HepG2 (cell line): ENCODE measurements around the gene UBAP2. TPM values are rescaled to one million over a fixed set of nuclear protein-coding genes. Genes with fewer than 3 reads are reported as not detected.

Experiments used
- ATAC-seq: fragments of 200-7000 bp; cut with Tn5 transposase; 3 replicates; pipeline ENCODE4 v1.9.1; 2020; ENCODE audit warnings: mild to moderate bottlenecking, moderate library complexity
- BruUV-seq: library from RNA; stranded (reverse); fragments of 400-500 nt; replicated peaks from 2 replicates; lab custom pipeline; 2021; lab: Mats Ljungman, UMichigan
- CTCF ChIA-PET: fragments of 300-600 bp; formaldehyde crosslinking; extraction: SDS; loops from one replicate; lab custom pipeline; 2021; ENCODE audit warnings: low total read pairs, inconsistent platforms, low intra/inter-chr PET ratio; lab: Yijun Ruan, JAX
- POLR2A ChIA-PET: fragments of 350-600 bp; sonication (Branson Sonifier 250); formaldehyde crosslinking; loops from one replicate; lab custom pipeline; 2020; ENCODE audit warnings: antibody characterized with exemption, inconsistent platforms; lab: Yijun Ruan, JAX
- DNase-seq: peaks from one replicate; pipeline ENCODE4 v3.0.0-alpha.2; 2015; ENCODE audit warnings: low spot score
- FAIRE-seq: peaks from 3 replicates; lab custom pipeline; 2011; peaks lifted over from hg19 to GRCh38; lab: Jason Lieb, UNC
- H2AFZ ChIP-seq: one replicate; pipeline ENCODE4 v1.6.1; 2011; ENCODE audit warnings: low read length, inconsistent platforms
- H3K27ac ChIP-seq: fragments of 300-600 bp; 3 replicates; pipeline ENCODE4 v1.8.0; 2011; ENCODE audit warnings: mixed run types, mild to moderate bottlenecking, mixed read lengths, low read length, inconsistent platforms; ENCODE audit not compliant: insufficient read depth; ENCODE audit errors: extremely low read length
- H3K27me3 ChIP-seq, 2 experiments: fragments of 200-600 bp in 1 of 2; 2 replicates in 1 of 2; 3 replicates in 1 of 2; pipeline versions ENCODE4 v1.6.0 to v1.8.0; 2011; ENCODE audit warnings: low read length in 2 of 2, mild to moderate bottlenecking in 2 of 2, moderate library complexity in 2 of 2, inconsistent platforms in 1 of 2; ENCODE audit not compliant: insufficient read depth in 2 of 2, control insufficient read depth in 1 of 2
- H3K36me3 ChIP-seq, 2 experiments: fragments of 200-600 bp in 1 of 2; replicated peaks in 1 of 2; 2 replicates in 1 of 2; 3 replicates in 1 of 2; pipeline versions ENCODE4 v1.5.1 to v1.8.0; 2011; ENCODE audit warnings: low read length in 2 of 2, inconsistent platforms in 1 of 2; ENCODE audit not compliant: insufficient read depth in 2 of 2, control insufficient read depth in 1 of 2
- H3K4me1 ChIP-seq: 2 replicates; pipeline ENCODE4 v1.5.1; 2012; ENCODE audit warnings: low read length, inconsistent platforms; ENCODE audit not compliant: insufficient read depth
- H3K4me2 ChIP-seq: 2 replicates; pipeline ENCODE4 v1.6.0; 2011; ENCODE audit warnings: low read depth, low read length, inconsistent platforms
- H3K4me3 ChIP-seq, 3 experiments: fragments of 200-600 bp in 1 of 3; sonication (generic), shearing (Covaris generic) in 1 of 3; replicated peaks in 1 of 3; 2 replicates each; pipeline ENCODE4 v1.5.1; 2011 to 2016; ENCODE audit warnings: low read length in 3 of 3, inconsistent platforms in 2 of 3, low read depth in 2 of 3, mild to moderate bottlenecking in 2 of 3, control low read depth in 1 of 3, mixed read lengths in 1 of 3; ENCODE audit not compliant: insufficient read depth in 1 of 3
- H3K79me2 ChIP-seq: one replicate; pipeline ENCODE4 v1.6.1; 2011; ENCODE audit warnings: low read length, inconsistent platforms; ENCODE audit not compliant: insufficient read depth
- H3K9ac ChIP-seq: 2 replicates; pipeline ENCODE4 v1.6.0; 2011; ENCODE audit warnings: mild to moderate bottlenecking, low read depth, low read length, inconsistent platforms; ENCODE audit not compliant: insufficient read depth
- H3K9me3 ChIP-seq: 2 replicates; pipeline ENCODE4 v1.5.1; 2012; ENCODE audit warnings: mild to moderate bottlenecking, low read length
- H4K20me1 ChIP-seq: 2 replicates; pipeline ENCODE4 v1.6.0; 2011; ENCODE audit warnings: inconsistent platforms, mild to moderate bottlenecking, low read length, moderate library complexity; ENCODE audit not compliant: insufficient read depth
- E2F5 ChIP-seq: sonication (generic); formaldehyde crosslinking; conservative IDR thresholded peaks from 2 replicates; pipeline ENCODE4 v1.4.0; 2020; ENCODE audit warnings: missing genetic modification reagents
- IKZF4 ChIP-seq: sonication (generic); formaldehyde crosslinking; IDR thresholded peaks from 2 replicates; pipeline ENCODE4 v1.5.1; 2020; ENCODE audit warnings: borderline replicate concordance, mild to moderate bottlenecking, low read depth, missing genetic modification reagents; ENCODE audit errors: not compliant biosample characterization
- RBM39 ChIP-seq: fragments of 200-400 bp; formaldehyde crosslinking; IDR thresholded peaks from one replicate; pipeline ENCODE4 v1.6.1; 2018; ENCODE audit warnings: antibody characterized with exemption, mild to moderate bottlenecking, low read depth, low read length; ENCODE audit not compliant: poor library complexity, severe bottlenecking
- U2AF2 ChIP-seq: fragments of 200-400 bp; formaldehyde crosslinking; IDR thresholded peaks from 2 replicates; pipeline ENCODE4 v1.6.1; 2017; ENCODE audit warnings: low read depth, mild to moderate bottlenecking, low read length
- USF2 ChIP-seq, 2 experiments: sonication (generic) in 1 of 2; formaldehyde crosslinking in 1 of 2; IDR thresholded peaks; 2 replicates each; pipeline versions ENCODE4 v1.5.1 to v1.6.1; 2011 to 2020; ENCODE audit warnings: borderline replicate concordance in 1 of 2, low read depth in 1 of 2, low read length in 1 of 2, mild to moderate bottlenecking in 1 of 2, missing genetic modification reagents in 1 of 2, moderate library complexity in 1 of 2
- ZHX2 ChIP-seq, 2 experiments: sonication (generic) in 1 of 2; formaldehyde crosslinking in 1 of 2; IDR thresholded peaks; 2 replicates each; pipeline versions ENCODE4 v1.6.1 to v1.9.0; 2014 to 2022; ENCODE audit warnings: antibody characterized with exemption in 1 of 2, borderline replicate concordance in 1 of 2, inconsistent platforms in 1 of 2, low read depth in 1 of 2, missing genetic modification reagents in 1 of 2
- ZNF615 ChIP-seq: sonication (generic); formaldehyde crosslinking; IDR thresholded peaks from 2 replicates; pipeline ENCODE4 v1.5.0; 2020; ENCODE audit warnings: mild to moderate bottlenecking, missing genetic modification reagents, borderline replicate concordance
- WGBS: methylation state at CpG from one replicate; pipeline ENCODE4 v1.1.6; 2017; ENCODE audit warnings: low lambda C conversion rate; 5-methylcytosine and 5-hydroxymethylcytosine counted together
- in situ Hi-C: cut with HindIII; loops from 2 replicates; pipeline ENCODE4 v1.10.0; 2017; ENCODE audit warnings: low pct_unique_long_range_greater_than_20kb; ENCODE audit not compliant: extremely low pct_ligation_motif_present
- intact Hi-C: fragments of 100-400 bp; cut with micrococcal nuclease; formaldehyde crosslinking; loops from one replicate; pipeline ENCODE4 v1.10.0; 2022; ENCODE audit not compliant: unreplicated experiment
- polyA plus RNA-seq, 8 experiments: library from polyadenylated mRNA; depleted of rRNA in 3 of 8; stranded (reverse) in 7 of 8; unstranded in 1 of 8; fragments of >200 nt; fragmentation: Illumina TruSeq in 4 of 8; extraction: Trizol in 4 of 8; gene quantifications; 2 replicates each; pipeline versions ENCODE4 v1.2.1 to v1.2.3, GENCODE V29; 2011 to 2016; ENCODE audit warnings: low read depth in 4 of 8, missing spikeins in 1 of 8, mixed read lengths in 1 of 8; ENCODE audit not compliant: insufficient read depth in 1 of 8
- total RNA-seq, 5 experiments: library from RNA; depleted of rRNA; stranded (reverse); fragments of >200 nt; fragmentation: Illumina TruSeq; extraction: Trizol; gene quantifications; 2 replicates each; pipeline ENCODE4 v1.2.3, GENCODE V29; 2016; ENCODE audit warnings: low read depth in 1 of 5

Gene UBAP2
- total and polyA plus RNA-seq, 2 of the 13 experiments (the other 11 are each of a cell fraction or from before 2014, with no cell fraction given), result 19.0 to 22.0 TPM

GRCh38 chr9:33992632-33993031 lies 56.1 kb downstream of the UBAP2 start:
- no peak for DNase-seq
- ChIA-PET POLR2A (no interaction called here), CTCF (no interaction called here)
- ATAC-seq, result no peak
- 94% methylated on average over 4 of the region's 4 CpGs for WGBS
- H3K4me2 ChIP-seq, result no peak overlapping the region
- intact Hi-C loops, result no loop called here
- H2AFZ ChIP-seq, result no peak overlapping the region
- H3K9me3 ChIP-seq, result no peaks in the 10 kb centered on the region
- H3K4me1 ChIP-seq, result no peaks in the 10 kb centered on the region
- H3K27ac ChIP-seq, result no peak overlapping the region
- H3K9ac ChIP-seq, result no peak overlapping the region
- H4K20me1 ChIP-seq, result no peaks in the 10 kb centered on the region
- no TSS peak for BruUV-seq
- no peaks in the 10 kb centered on the region for H3K27me3 ChIP-seq
- in situ Hi-C loops, result no loop called here
- H3K36me3 ChIP-seq, result peaks cover 6 to 49% of the 10 kb centered on the region in 2 experiments
- no peak for FAIRE-seq
- peaks cover 4% of the 10 kb centered on the region for H3K79me2 ChIP-seq
- no peak overlapping the region for H3K4me3 ChIP-seq
- no peak for TF ChIP-seq IKZF4 (CRISPR knock-in tag)
- no peak for TF ChIP-seq RBM39
- TF ChIP-seq ZNF615 (CRISPR knock-in tag), result no peak
- TF ChIP-seq E2F5 (CRISPR knock-in tag), result no peak
- TF ChIP-seq USF2 (IDR thresholded peaks at IDR 0.05; ENCODE audit: low read depth, low read length), result no peak
- TF ChIP-seq USF2 (CRISPR knock-in tag; IDR thresholded peaks at IDR 0.05; ENCODE audit: borderline replicate concordance), result no peak
- no peak for TF ChIP-seq ZHX2 (IDR thresholded peaks at IDR 0.05; ENCODE audit: low read depth)
- no peak for TF ChIP-seq ZHX2 (CRISPR knock-in tag; IDR thresholded peaks at IDR 0.05; ENCODE audit: borderline replicate concordance)
- no peak for TF ChIP-seq U2AF2
